HG02938 (cell line): Measurements from ENCODE around the gene GADD45GIP1.
"Not testable (repeated sequence)": the region's sequence is repeated elsewhere in the genome, so short reads cannot be mapped to it uniquely, and the experiment has no call there.

Experiments
- ATAC-seq: cut with Tn5 transposase; IDR thresholded peaks from one replicate; pipeline ENCODE4 v1.9.1; 2021; ENCODE audit warnings: mild to moderate bottlenecking, moderate library complexity; ENCODE audit not compliant: unreplicated experiment

GADD45GIP1 gene

DNA sequence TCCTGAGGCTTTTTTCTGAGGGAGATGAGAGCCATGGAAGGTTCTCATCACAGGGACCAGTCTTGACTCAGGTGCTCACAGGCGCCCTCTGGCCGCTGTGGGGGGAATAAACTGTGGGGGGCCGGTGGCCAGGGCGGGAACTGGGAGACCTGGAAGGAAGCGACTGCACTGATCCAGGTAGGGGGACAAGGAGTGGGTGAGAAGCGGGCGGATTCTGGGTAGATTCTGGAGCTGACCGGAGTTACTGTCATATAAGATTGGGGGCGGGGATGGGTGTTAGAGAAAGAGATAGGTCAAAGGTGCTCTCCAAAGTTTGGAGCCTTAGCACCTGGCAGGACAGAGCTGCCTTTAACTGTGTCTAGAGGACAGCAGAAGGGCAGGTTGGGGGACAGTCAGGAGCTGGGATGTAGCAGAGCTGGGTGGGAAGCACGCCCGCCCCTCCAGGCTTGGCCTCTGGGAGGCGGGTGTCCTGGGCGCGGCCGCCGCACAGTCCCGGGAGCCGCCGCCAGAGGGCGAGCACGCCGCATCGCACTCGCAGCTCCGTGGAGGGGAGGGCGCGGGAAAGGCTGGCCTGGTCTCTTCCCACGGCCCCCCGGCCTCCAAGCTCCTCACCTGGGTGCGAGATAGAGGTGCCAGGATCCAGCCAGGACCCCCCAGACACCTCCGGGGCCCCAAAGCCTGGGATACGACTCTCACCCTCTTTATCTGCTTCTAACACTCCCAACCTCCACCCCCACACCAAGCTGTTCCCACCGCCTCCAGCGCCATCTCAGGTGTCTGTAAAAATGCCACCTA is 8.2 kb upstream of the GADD45GIP1 start:
- no peak for ATAC-seq

DNA sequence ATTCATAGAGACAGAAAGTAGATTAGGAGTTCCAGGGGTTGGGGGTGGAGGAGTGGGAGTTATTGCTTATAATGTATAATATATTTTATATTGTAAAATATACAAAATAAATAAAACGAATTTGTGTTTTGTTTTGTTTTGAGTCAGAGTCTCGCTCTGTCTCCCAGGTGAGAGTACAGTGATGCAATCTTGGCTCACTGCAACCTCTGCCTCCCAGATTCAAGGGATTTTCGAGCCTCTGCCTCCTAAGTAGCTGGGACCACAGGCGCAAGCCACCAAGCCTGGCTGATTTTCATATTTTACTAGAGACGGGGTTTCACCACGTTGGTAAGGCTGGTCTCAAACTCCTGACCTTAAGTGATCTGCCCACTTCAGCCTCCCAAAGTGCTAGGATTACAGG is 2.5 kb upstream of the GADD45GIP1 start:
- ATAC-seq = no peak

DNA sequence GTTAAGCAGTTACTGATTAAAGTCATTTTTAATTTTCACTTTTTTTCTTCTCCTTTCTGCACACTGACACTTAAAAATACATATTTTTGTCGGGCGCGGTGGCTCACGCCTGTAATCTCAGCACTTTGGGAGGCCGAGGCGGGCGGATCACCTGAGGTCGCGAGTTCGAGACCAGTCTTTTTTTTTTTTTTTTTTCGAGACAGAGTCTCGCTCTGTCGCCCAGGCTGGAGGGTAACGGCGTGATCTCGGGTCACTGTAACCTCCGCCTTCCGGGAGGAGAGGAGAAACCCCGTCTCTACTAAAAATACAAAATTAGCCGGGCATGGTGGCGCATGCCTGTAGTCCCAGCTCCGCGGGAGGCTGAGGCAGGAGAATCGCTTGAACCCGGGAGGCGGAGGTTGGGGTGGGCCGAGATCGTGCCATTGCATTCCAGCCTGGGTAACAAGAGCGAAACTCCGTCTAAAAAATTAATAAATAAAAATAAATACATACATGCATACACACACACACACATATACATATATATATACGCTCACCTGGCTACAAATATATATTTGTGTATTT is 448 bp upstream of the GADD45GIP1 start:
- ATAC-seq = not testable (repeated sequence)

DNA sequence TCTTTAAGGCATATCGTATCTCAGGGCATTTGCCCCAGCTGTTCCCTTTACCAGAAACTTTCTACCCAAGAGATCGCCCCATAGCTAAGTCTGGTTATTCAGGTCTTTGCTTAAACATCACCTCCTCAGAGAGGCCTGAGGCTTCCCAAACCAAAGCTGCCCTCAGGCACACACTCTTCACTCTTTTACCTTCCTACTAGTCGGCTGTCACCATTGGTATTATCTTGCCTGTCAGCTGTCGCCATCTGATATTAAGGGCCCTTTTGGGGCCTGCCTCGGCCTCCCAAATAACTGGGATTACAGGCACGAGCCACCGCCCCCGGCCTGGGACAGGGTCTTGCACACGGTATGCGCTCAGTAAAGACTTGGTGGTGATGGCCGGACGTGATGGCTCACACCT is 1.0 kb downstream of the GADD45GIP1 start:
- ATAC-seq = no peak

DNA sequence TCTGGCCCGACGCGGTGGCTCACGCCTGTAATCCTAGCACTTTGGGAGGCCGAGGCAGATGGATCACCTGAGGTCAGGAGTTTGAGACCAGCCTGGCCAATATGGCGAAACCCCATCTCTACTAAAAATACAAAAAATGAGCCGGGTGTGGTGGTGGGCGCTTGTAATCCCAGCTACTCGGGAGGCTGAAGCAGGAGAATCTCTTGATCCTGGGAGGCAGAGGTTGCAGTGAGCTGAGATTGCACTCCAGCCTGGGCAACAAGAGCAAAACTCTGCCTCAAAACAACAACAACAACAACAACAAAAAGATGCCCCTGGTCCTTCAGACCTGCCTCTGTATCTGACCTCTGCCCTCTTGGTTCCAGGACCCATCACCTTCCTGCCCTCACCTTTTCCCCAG is 1.4 kb downstream of the GADD45GIP1 start:
- not testable (repeated sequence) for ATAC-seq

DNA sequence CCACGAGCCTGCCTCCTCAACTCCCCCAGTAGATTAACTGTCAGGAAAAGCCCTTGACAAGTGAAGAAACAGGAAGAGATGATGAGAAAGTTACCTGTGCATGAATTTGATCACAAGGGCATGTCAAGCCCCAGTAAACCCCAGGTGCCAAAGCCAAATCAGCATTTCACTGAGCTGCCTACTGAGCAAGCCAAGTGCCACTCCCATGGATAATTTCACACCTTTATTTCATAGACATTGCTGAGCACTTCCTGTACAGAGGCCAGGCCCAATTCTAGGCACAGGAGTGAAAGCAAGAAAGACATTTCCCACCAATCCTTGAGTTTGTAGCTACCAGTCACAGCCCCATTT is 2.4 kb downstream of the GADD45GIP1 start:
- no peak for ATAC-seq

DNA sequence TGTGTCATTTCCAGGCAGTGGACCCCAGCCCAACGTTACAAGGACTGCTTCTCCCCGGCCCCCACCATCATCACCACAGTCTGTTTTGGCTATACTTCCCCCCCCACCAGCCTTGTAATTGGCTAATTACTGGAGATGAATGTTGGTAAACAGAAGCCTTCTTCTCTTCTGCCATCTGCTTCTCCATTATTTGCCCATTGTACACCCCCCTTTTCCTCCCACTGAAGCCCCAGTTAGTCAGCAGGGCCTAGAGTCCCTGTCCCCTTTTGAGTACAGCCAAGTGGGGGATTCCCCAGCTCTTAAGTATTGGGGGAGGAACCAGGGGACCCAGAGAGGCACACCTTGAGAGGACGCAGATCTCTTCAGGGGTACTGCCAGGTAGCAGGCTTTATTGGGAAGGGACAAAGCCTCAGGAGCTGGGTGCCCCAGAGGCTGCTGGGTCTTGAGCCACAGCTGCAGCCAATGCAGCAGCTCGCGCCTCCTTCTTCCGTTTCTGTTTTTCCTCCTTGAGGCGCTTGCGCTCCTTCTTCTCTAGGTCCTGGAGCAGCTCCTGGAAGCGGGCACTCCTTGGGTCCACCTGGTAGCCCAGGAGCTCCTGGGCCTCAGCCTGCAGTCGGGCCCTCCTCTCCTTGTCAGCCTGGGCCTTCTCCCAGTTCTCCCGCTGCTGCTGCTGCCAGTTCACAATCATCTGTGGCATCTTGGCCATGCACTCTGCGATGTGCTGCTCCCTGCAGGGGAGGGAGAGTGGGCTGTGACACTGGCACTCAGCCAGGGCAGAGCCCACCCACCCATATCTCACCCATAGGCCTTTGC is 3.0 kb downstream of the GADD45GIP1 start:
- no peak for ATAC-seq

DNA sequence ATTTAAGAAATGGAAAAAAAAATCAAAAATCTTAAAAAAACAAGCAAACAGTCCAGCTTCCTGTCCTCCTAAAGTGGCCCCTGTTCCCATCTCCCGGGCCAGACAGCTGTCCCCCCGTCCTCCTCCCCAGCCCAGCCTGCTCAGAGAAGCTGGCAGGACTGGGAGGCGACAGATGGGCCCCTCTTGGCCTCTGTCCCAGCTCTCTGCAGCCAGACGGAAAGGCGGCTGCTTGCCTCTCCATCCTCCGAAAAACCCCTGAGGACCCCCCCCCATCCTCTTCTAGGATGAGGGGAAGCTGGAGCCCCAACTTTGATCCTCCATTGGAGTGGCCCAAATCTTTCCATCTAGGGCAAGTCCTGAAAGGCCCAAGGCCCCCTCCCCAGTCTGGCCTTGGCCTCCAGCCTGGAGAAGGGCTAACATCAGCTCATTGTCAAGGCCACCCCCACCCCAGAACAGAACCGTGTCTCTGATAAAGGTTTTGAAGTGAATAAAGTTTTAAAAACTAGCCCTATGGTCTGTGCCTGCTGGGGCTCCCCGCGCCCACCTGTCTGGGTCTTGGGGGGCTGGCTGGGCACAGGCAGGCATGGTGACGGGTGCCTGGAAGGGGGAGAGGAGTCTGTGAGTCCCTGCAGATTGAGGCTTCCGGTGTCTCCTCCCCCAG is 3.8 kb downstream of the GADD45GIP1 start:
- ATAC-seq = no peak

DNA sequence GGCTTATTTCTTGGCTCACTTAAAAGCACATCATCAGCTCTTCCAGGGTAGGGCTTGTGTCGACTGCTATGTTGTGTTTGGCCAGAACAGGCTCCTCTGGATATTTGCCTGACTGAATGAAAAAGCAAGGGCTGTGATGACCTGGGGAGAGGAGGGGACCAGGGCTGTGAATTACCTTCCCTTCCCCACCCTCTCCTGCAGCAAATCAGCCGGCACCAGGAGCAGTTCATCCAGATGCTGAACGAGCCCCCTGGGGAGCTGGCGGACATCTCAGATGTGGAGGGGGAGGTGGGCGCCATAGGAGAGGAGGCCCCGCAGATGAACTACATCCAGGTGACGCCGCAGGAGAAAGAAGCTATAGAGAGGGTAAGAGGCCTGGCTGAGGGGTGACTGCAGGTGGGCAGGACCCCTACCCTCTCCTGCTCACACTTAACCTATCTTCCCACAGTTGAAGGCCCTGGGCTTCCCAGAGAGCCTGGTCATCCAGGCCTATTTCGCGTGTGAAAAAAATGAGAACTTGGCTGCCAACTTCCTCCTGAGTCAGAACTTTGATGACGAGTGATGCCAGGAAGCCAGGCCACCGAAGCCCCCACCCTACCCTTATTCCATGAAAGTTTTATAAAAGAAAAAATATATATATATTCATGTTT is 4.4 kb downstream of the GADD45GIP1 start:
- ATAC-seq = no peak

DNA sequence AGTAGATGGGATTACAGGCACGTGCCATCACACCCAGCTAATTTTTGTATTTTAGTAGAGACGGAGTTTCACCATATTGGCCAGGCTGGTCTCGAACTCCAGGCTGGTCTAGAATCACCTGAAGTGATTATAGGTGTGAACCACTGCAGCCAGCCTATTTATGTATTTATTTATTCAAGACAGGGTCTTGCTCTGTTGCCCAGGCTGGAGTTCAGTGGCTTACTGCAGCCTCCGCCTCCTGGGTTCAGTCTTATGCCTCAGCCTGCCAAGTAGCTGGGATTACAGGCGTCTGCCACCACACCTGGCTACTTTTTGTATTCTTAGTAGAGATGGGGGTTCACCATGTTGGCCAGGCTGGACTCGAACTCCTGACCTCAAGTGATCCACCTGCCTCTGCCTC is 5.0 kb downstream of the GADD45GIP1 start:
- ATAC-seq = not testable (repeated sequence)

DNA sequence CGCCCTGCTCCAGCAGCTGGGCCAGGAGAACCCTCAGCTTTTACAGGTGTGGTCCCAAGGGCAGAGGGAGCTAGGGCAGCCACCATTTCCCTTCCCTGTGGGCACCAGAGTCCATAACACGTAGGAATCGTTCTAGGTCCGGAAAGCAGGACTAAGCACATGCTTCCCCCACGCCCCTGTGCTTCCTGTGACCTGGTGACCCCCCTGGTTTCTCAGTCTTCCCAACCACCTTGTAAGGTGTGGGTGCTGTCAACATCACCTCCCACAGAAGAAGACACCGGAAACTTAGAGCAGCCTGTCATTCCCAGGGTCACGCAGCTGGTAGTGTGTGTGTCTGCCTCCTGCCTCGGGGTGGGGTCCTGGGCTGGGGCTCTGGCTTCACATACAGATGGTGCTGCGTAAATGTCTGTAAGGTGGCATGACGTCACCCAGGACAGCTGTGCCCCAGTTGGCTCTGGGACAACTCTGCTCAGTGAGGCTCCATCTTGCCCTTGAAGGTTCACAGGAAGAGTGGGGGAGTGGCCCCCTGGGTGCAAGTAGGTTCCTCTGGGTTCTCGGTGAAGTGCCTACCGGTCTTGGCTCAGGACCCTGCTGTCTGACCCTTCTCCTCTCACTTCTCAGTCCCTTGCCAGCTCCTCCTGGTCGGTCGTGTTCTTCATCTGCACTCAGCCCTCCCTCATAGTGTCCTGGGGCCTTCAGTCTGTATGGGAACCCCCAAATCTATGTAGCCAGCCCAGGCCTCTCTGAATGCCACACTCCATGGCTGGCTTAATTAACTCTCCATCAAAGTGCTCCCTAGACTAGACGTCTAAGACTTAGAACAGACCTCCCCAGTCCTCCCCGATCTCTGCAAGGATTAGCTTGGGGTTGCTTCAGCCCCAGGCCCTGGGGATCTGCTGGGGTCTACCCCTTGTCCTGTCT is 7.4 kb downstream of the GADD45GIP1 start:
- no peak for ATAC-seq

DNA sequence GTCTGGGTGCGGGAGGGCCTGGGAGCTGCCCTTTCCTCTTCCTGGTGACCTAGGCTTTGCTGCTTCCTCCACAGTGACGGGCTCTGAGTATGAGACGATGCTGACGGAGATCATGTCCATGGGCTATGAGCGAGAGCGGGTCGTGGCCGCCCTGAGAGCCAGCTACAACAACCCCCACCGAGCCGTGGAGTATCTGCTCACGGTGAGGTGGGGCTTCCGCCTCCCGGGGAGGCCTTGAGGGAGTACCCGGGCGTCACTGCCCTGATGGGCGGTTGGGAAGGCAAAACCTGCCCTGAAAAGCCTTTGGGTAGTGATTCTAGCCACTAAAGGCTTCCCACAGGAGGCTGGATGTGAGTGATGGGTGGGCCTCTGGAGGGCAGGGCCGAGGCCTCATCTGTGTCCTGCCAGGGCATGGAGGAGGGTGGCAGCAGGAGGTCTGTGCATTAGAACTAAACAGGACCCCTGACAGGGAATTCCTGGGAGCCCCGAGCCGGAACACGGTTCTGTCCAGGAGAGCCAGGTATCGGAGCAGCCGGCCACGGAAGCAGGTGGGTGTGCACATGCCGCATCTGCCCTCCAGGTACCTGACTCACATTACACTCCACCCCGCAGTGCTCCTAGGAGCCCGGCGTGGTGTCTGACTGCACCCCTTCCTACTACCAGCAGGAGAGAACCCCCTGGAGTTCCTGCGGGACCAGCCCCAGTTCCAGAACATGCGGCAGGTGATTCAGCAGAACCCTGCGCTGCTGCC is 8.2 kb downstream of the GADD45GIP1 start:
- ATAC-seq = no peak

DNA sequence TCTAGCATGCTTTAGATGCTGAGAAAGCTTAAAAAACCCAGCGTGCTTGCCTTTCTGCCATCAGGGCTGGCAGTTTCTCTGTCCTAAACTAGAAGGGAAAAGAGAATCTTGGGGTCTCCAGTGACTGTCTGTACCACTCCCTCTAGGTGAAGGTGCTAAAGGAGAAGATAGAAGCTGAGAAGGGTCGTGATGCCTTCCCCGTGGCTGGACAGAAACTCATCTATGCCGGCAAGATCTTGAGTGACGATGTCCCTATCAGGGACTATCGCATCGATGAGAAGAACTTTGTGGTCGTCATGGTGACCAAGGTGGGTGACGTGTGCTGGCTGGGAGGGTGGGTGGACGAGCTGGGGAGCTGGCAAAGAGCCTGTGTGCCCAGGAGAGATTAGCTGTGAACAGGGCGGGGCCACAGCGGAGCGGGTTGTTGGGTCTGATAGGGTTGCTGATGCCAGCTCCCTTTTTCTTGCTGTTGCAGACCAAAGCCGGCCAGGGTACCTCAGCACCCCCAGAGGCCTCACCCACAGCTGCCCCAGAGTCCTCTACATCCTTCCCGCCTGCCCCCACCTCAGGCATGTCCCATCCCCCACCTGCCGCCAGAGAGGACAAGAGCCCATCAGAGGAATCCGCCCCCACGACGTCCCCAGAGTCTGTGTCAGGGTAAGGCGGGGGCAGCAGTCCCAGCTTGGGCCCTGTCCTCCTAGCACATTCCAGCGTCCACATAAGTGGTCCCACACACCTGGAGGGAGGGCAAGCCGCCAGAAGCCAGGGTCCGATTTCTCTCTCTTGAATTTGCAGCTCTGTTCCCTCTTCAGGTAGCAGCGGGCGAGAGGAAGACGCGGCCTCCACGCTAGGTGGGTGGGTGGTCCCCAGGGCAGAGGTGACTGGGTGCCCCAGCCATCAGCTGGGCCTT is 9.1 kb downstream of the GADD45GIP1 start:
- no peak for ATAC-seq

DNA sequence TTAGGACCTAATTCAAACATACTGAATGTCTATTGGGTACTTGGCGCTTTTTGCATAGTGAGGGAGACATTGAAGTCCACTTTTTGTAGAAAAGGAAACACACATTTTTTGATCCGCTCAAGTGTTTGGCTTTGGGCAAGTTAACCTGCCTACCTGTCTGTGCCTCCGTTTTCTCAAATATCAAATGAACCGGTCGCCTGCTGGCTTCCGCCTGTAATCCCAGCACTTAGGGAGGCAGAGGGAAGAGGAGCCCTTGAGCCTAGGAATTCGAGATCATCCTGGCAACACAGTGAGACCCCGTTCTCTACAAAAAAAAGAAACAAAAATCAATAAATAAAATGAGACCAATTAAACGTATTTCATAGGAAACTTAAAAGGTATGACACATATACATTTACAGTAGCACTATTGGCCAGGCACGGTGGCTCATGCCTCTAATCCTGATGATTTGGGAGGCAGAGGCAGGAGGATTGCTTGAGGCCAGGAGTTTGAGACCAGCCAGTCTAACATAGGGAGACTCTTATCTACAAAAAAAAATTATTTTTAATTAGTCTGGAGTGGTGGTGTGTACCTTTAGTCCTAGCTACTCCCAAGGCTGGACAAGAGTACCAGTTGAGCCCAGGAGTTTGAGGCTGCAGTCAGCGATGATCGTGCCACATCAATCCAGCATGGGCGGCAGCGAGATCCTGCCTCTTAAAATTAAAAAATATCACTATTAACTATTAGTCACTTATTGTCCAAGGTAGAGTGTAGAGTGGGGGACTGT is 10.1 kb downstream of the GADD45GIP1 start:
- ATAC-seq = no peak

DNA sequence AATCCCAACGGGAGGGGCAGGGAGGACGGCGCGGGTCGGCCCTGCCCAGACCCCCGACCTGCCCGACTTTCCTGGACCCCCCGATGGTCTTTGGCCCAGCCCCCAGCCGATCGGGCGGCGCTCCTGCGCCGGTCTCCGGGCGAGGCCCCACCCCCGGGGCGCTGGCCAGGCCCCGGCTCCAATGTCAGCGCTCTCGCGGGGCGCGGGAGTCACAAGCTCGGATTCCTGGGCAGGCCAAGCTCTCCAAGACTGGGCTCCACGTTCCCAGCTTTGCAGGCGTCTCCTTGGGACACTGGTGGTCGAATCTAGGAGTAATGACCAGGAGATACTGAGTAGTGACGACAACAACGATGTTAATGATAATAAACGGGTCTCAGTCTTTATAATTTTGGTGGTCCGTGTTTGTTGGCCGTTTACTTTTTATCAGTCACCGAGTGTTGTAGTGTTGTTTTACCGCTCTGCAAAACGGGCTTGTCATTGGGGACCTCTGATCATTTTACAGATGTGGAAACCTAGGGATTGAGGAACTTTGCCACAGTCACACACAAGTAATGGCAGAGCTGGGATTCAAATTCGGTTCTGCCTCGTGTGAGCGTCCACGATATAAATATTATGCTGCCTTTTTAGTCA is 10.8 kb downstream of the GADD45GIP1 start:
- ATAC-seq = peak; percentile 29

DNA sequence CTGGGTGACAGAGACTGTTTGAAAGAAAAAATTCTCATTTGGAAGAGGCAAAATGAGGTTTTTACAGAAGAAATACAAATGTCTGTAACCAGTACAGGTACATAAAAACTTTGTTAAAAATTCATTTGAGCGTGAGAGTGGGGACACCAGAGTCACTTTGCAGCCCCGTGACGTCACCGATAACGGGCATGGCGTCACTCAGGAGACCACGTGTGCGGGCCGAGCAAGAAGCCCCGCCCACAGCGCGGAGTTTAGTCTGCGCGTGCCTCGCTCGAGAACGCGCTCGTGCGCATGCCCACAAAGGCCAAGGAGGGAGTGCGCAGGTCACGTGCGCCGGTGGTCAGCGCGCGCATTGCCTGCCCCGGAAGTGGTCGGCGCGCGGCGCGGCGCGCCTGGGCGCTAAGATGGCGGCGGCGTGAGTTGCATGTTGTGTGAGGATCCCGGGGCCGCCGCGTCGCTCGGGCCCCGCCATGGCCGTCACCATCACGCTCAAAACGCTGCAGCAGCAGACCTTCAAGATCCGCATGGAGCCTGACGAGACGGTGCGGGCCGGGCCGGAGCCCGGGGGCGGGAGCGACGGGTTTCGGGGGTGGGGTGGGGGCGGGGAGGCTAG is 11.4 kb downstream of the GADD45GIP1 start, which contains the start of gene RAD23A:
TSS of gene RAD23A (plus strand) at position 384 of the 613 bp plus-strand sequence. CDS start at position 471, 87 bp downstream.
- peak; percentile 59 for ATAC-seq
